ENCODE results near the gene SRP14.

The SRP14 gene, protein sequence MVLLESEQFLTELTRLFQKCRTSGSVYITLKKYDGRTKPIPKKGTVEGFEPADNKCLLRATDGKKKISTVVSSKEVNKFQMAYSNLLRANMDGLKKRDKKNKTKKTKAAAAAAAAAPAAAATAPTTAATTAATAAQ

GRCh38 chr15:40038638-40039543, at the start of gene SRP14:
Gene SRP14, minus strand, starts transcription at chr15:40039181. Its CDS starts 65 bp downstream, at chr15:40039116.
- peak within 1 kb of the TSS; percentile 96 for H3K4me3 ChIP-seq (ENCODE audit: low read depth, low read length)
- in situ Hi-C loops (cut with HindIII; ENCODE audit: low sequenced_read_pairs): no loop called here
- DNase-seq (ENCODE audit: low read depth, low spot score): peak; percentile 94
- TF ChIP-seq, protein P1, sequence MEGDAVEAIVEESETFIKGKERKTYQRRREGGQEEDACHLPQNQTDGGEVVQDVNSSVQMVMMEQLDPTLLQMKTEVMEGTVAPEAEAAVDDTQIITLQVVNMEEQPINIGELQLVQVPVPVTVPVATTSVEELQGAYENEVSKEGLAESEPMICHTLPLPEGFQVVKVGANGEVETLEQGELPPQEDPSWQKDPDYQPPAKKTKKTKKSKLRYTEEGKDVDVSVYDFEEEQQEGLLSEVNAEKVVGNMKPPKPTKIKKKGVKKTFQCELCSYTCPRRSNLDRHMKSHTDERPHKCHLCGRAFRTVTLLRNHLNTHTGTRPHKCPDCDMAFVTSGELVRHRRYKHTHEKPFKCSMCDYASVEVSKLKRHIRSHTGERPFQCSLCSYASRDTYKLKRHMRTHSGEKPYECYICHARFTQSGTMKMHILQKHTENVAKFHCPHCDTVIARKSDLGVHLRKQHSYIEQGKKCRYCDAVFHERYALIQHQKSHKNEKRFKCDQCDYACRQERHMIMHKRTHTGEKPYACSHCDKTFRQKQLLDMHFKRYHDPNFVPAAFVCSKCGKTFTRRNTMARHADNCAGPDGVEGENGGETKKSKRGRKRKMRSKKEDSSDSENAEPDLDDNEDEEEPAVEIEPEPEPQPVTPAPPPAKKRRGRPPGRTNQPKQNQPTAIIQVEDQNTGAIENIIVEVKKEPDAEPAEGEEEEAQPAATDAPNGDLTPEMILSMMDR (IDR thresholded peaks at IDR 0.05; ENCODE audit: low read depth, low read length): no peak

DNA sequence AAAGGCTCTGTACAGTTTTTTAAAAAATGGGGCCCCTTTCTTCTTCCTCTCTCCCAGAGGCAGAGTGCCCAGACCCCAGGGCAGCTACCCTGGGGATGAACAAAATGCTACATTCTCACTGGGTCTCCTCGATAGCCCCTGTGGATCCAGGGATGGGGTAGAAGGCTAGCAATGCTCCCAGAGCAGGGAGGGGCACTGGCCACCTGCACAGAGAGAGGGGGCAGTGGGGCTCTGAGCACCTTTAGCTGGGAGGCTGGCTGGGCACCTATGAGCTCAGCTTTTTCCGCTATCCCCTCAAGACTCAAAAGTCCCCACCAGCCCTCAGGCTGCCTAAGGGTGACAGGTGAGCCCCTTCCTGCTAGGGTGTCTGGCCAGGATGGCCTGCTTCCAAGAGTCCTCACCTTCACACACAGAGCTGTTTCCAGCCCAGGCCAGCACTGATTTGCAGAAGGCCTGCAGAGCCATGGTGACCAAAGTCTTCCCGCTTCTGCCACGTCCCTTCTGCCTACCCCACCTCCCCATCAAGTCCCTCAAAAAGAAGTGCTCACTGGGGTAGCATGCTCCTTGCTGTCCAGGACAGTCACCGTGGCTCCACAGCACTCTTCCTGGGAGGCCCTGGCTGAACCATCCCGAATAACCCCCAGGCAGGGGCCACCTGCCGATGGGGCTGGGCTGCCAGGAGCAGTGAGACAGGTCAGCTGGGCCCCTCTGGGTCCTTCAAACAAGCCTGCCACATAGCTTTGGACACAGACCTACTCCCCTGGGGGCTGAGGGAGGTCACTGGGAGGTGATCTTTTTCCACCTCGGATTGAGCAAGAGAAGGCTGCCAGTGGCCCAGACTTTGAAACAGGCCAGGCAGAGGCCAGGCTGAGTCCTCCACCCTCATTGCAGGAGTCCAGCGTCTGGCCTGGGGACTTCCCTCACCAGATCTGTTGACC, 49.3 kb upstream of the SRP14 start:
- TF ChIP-seq, protein P1 (IDR thresholded peaks at IDR 0.05; ENCODE audit: low read depth, low read length): no peak
- in situ Hi-C loops (cut with HindIII; ENCODE audit: low sequenced_read_pairs): no loop called here
- no peak overlapping the region for H3K4me3 ChIP-seq (ENCODE audit: low read depth, low read length)
- DNase-seq (ENCODE audit: low read depth, low spot score): no peak

DNA sequence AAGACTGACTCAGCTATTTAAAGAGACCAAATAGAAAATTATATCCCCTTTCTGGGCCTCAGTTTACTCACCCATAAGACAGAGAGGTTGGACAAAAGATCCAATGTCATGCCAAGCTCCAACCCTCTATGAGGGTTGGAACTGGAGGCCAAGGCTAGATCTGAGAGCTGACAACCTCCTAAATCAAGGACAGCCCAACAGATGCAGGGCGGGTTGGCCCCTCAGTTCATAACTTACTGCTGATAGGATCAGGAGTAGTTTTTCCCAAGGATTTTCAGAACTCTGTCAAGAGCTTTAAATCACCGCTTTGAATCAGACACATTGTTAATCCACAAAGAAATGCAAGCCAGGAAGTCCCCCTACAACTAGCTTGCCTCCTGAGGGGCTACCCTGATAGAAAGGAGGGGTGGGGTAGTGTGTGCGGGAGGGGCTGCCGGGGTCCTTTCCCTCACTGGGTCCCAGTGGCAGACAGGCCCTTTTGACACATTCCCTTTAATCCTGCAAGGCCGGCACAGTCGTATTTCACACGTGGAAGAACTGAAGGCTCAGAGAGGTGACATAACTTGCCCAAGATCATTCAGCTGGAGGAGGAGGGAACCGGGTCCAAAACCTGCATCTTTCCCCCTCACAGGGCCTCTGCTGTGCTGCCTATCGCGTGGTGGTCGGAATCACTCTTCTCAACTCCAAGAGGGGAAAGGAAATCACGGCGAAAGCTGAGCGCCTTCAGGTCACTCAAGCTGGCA, 48.3 kb upstream of the SRP14 start:
- H3K4me3 ChIP-seq (ENCODE audit: low read depth, low read length): no peak overlapping the region
- no peak for DNase-seq (ENCODE audit: low read depth, low spot score)
- TF ChIP-seq, protein P1 (IDR thresholded peaks at IDR 0.05; ENCODE audit: low read depth, low read length): no peak
- in situ Hi-C loops (cut with HindIII; ENCODE audit: low sequenced_read_pairs): no loop called here

- in situ Hi-C loops (cut with HindIII; ENCODE audit: low sequenced_read_pairs): no loop called here
- no peak overlapping the region for H3K4me3 ChIP-seq (ENCODE audit: low read depth, low read length)
- no peak for DNase-seq (ENCODE audit: low read depth, low spot score)
- TF ChIP-seq, protein P1 (IDR thresholded peaks at IDR 0.05; ENCODE audit: low read depth, low read length): no peak
These were observed 46.3 kb upstream of the SRP14 start for GRCh38 chr15:40085266-40085665.

- DNase-seq (ENCODE audit: low read depth, low spot score): no peak
- TF ChIP-seq, protein P1 (IDR thresholded peaks at IDR 0.05; ENCODE audit: low read depth, low read length): no peak
- in situ Hi-C loops (cut with HindIII; ENCODE audit: low sequenced_read_pairs): no loop called here
- H3K4me3 ChIP-seq (ENCODE audit: low read depth, low read length): no peak overlapping the region
These were observed 45.7 kb upstream of the SRP14 start for GRCh38 chr15:40084650-40085049.

Data from astrocyte of the spinal cord (primary cell).